HG03565 (cell line): Measurements from ENCODE around the gene CHMP2A.

ENCODE experiments used
- ATAC-seq: cut with Tn5 transposase; IDR thresholded peaks from one replicate; pipeline ENCODE4 v1.9.1; 2021; ENCODE audit warnings: mild to moderate bottlenecking, moderate library complexity; ENCODE audit not compliant: unreplicated experiment

CHMP2A gene

GRCh38 chr19:58570770-58571574 is 16.1 kb upstream of the CHMP2A start:
- ATAC-seq, result no peak

DNA sequence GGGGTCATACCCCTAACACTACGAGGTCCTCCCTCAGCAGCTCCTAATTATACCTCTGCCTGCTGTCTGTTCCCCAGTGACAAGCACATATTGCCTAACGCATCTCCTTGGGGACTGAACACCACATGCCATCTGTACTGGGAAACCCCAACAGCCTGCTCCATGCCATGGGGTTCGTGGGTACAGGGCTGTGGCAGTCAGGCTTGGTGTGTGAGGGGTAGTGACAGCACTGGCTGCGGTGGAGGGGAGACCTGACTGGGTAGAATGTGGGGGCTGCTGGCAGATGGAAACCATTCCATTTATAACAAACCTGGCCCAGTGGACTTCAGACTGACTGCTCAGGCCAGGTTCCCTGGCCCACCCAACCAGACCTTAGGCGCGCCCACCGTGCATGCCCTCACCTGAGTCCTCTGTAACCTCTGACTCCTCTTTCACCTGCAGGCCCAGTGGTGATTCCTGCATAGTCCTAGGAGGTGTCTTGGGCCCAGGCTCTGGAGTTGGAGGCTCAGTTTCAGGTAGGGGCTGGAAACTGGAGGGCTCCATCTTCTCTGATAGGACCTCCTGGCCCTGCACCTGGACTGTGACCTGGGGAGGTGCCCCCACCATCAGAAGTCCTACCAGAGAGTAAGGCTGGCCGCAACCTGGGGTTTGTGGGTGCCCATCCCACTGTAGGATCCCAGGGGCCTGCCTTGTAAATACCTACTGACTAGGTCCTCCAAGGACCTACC is 15.2 kb upstream of the CHMP2A start:
- no peak for ATAC-seq

GRCh38 chr19:58569191-58569942 is 14.5 kb upstream of the CHMP2A start:
- no peak for ATAC-seq

DNA sequence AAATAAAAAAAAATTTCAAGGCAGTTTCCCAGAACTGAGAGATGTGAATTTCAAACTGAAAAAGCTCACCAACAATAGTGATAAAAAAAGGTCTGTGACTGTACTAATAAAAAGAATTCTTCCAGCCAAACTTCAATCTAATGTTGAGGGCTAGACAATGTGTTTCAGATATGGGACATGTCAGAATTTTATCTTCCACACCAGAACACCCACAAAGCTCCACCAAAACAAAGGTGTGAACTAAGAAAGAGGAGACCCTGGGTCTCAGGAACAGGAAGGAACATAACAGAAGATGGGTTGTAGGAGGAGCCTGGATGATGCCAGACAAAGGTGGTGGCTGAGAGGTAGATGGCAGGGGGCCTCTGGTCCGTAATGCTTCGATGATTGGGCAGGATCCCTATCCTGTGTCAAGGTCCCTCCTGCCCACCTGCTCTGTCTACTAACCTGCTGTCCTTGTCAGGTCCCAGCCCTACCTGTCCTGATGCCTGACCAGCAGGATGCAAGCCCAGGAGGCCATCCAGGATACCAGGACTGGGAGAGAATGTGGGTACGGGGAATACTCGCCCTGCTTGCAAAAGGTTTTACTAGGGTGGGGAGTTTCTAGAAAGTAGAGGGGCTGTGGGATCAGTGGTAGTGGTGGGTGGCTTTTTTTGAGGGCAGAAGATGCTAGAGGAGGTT is 13.7 kb upstream of the CHMP2A start:
- no peak for ATAC-seq

DNA sequence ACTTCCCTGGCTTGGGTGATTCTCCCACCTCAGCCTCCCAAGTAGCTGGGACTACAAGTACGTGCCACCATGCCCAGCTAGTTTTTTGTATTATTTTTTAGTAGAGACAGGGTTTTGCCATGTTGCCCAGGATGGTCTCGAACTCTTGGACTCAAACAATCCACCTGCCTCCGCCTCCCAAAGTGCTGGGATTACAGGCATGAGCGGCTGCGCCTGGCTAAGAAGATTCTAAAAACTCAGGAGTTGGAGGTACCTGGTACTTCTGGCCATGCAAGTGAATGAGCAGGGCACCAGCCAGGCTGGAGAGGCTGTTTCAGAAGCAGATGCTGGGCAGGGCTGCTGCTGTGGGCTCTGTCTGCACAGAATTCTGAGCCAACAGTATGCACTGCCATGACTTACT is 12.1 kb upstream of the CHMP2A start:
- ATAC-seq, result no peak

GRCh38 chr19:58563823-58564222 is 8.9 kb upstream of the CHMP2A start:
- no peak for ATAC-seq

- ATAC-seq, result no peak
Measured at GRCh38 chr19:58563034-58563573, 8.2 kb upstream of the CHMP2A start.

- no peak for ATAC-seq
Measured at GRCh38 chr19:58562122-58563033, 7.5 kb upstream of the CHMP2A start.

- no peak for ATAC-seq
Measured at GRCh38 chr19:58561373-58562121, 6.6 kb upstream of the CHMP2A start.

DNA sequence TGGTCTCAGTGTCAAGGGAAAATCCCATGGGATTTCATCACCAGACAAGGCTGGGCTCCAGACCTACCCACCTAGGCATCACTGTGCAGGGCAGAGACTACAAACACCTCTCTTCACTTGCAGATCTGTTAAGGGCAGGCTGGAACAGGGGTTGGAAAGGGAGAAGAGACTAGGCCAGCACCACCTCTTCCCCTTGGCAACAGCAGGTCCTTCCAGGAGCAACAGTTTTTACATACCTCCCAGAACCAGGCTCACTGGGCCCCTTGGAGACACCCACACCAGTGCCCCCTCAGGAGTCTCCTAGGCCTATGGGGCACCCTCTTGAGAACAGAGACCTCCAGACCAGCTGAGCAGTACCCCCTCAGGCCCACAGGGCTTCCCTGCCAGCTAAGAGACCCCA is 6.0 kb upstream of the CHMP2A start:
- no peak for ATAC-seq

GRCh38 chr19:58560007-58560887 is 5.3 kb upstream of the CHMP2A start:
- ATAC-seq, result no peak

DNA sequence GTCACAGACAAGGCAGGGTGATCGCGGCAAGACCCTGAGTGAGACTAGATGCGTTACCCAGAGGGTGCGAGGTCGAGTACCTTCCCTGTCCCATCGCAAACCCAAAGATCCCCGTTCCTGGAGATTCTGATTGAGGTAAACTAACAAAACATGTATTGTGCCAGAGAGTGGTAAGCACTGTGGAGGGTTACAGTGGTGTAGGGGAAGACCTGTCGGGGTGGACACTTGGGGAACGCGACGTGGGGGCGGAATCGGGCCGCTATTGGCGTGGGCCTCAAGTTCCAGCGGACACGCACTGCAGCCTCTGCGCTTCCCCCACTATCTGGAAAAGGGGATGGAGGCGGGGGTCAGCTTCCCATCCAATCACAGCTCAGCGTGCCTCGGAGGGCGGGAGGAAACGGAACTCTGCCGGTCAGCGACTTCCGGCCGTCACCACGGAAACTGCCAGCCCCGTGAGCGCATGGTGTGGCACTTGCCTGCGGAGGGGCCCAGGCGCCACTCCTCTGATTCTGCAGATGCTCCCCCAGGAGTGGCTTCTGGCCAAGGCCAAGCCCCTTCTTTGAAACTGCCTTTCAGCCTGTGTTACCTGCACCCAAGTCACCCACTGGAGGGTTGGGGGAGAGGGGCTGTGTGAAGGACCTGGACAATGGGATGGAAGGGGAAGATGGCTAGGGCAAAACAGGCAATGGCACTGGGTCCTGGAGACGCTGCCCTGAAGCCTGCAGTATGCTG is 4.5 kb upstream of the CHMP2A start:
- no peak for ATAC-seq

- peak; percentile 42 for ATAC-seq
Measured at GRCh38 chr19:58558623-58559274, 3.8 kb upstream of the CHMP2A start.

DNA sequence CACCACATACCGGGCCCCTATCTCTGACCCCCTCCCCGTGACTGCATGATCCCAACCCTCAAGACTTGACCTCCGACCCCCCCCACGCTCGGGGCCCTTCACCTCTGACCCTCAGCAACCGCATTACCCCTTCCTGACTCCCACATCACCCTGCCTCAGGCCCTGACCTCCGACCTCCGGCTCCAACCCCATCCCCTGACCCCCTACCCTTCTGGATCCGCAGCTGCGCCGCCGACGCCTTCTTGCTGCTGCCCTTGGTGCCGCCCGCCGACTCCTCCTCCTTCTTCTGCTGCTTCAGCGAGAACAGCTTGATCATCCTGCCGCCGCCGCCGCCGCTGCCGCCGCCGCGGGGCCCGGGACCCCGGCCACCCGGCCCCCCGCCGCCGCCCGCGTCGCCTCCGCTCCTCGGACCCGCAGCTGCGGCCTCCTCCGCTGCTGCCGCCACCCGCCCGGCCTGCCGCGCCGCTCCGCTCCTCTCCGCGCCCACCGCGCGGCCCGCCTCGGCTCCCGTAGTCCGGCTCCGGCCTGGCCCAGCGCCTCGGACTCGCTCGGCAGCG is 3.2 kb upstream of the CHMP2A start, which contains the start of gene UBE2M:
TSS of gene UBE2M (minus strand) at position 546 of the 557 bp plus-strand sequence. CDS start at position 316, 230 bp downstream.
- ATAC-seq, result no peak

GRCh38 chr19:58557221-58558065 is 2.5 kb upstream of the CHMP2A start:
- ATAC-seq, result no peak
